ENCODE data around the gene ARHGAP24.

The ARHGAP24 gene

DNA sequence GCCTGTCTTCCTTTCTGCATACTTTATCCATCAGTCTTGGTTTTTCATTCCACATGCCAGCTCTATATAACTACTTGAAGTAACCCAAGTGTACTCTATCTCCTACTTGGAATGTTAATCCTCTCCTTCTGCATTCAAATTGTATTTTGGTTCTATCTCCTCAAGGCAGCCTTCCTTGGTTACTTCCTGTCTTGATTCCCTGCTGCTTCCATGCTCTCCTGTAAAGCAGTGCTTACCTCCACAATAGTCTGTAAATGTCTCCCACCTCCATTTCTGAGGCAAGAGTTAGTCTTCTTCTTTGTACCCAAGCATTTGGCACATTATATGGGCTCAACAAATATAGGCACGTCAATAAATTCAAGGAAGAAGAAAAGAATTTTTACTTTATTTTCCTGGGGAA is 298.4 kb downstream of the ARHGAP24 start:
- H3F3A ChIP-seq (ENCODE audit: insufficient read depth) = no peaks in the 10 kb centered on the region
- no peak overlapping the region for H3K4me2 ChIP-seq (ENCODE audit: low read depth, low read length, poor library complexity, severe bottlenecking)
- H3K9me2 ChIP-seq (replicated peaks; ENCODE audit: insufficient read depth, low read length) = no peaks in the 10 kb centered on the region
- TF ChIP-seq, protein P1, sequence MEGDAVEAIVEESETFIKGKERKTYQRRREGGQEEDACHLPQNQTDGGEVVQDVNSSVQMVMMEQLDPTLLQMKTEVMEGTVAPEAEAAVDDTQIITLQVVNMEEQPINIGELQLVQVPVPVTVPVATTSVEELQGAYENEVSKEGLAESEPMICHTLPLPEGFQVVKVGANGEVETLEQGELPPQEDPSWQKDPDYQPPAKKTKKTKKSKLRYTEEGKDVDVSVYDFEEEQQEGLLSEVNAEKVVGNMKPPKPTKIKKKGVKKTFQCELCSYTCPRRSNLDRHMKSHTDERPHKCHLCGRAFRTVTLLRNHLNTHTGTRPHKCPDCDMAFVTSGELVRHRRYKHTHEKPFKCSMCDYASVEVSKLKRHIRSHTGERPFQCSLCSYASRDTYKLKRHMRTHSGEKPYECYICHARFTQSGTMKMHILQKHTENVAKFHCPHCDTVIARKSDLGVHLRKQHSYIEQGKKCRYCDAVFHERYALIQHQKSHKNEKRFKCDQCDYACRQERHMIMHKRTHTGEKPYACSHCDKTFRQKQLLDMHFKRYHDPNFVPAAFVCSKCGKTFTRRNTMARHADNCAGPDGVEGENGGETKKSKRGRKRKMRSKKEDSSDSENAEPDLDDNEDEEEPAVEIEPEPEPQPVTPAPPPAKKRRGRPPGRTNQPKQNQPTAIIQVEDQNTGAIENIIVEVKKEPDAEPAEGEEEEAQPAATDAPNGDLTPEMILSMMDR (IDR thresholded peaks at IDR 0.05; ENCODE audit: insufficient read depth, low read length, poor library complexity, severe bottlenecking) = no peak
- no peak for TF ChIP-seq EZH2phosphoT487 (conservative IDR thresholded peaks at IDR 0.05; ENCODE audit: low read length)
- H3K9me3 ChIP-seq (ENCODE audit: insufficient read depth, low read length) = no peaks in the 10 kb centered on the region
- no peaks in the 10 kb centered on the region for H3K36me3 ChIP-seq (ENCODE audit: low read length)
- no peak overlapping the region for H3K4me3 ChIP-seq (ENCODE audit: insufficient read depth, low read length, poor library complexity, severe bottlenecking)
- H3K9ac ChIP-seq (ENCODE audit: low read length) = no peak overlapping the region
- no peaks in the 10 kb centered on the region for H4K20me1 ChIP-seq (ENCODE audit: low read depth, low read length)
- H3K79me2 ChIP-seq (ENCODE audit: insufficient read depth, low read length) = no peaks in the 10 kb centered on the region
- H3K27me3 ChIP-seq (ENCODE audit: low read length) = no peaks in the 10 kb centered on the region
- no peak overlapping the region for H2AFZ ChIP-seq (ENCODE audit: low read depth, low read length, severe bottlenecking)
- H3K27ac ChIP-seq (ENCODE audit: low read depth, low read length) = no peak overlapping the region

DNA sequence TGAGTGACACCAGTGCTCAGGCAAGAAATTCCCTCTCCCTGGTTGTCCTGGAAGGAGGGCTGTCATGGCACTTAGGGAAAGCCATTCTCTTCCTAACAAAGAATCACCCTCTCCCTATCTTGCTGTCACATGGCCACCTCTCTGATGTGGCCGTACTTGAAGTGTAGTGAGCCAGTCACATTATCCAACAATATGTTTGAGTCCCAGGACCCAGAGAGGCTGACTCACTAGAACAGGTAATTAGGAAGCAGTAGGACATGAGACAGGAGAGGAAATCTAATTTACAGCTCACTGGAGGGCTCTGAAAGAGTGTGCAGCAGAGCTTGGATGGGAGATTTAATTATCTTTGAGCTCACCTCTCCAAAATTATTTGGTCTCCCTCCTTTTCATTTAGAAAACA is 299.1 kb downstream of the ARHGAP24 start:
- Histone ChIP-seq H3F3A (ENCODE audit: insufficient read depth) (peaks cover 4% of the 10 kb centered on the region; the same call in 1 of the 2 replicates), H3K9ac (ENCODE audit: low read length) (no peak overlapping the region), H3K4me3 (ENCODE audit: insufficient read depth, low read length, poor library complexity, severe bottlenecking) (no peak overlapping the region), H3K27me3 (ENCODE audit: low read length) (no peaks in the 10 kb centered on the region), H4K20me1 (ENCODE audit: low read depth, low read length) (no peaks in the 10 kb centered on the region), H2AFZ (ENCODE audit: low read depth, low read length, severe bottlenecking) (no peak overlapping the region), H3K9me2 (replicated peaks; ENCODE audit: insufficient read depth, low read length) (no peaks in the 10 kb centered on the region), H3K79me2 (ENCODE audit: insufficient read depth, low read length) (no peaks in the 10 kb centered on the region), H3K4me2 (ENCODE audit: low read depth, low read length, poor library complexity, severe bottlenecking) (no peak overlapping the region), H3K27ac (ENCODE audit: low read depth, low read length) (no peak overlapping the region), H3K9me3 (ENCODE audit: insufficient read depth, low read length) (no peaks in the 10 kb centered on the region), H3K36me3 (ENCODE audit: low read length) (no peaks in the 10 kb centered on the region)
- TF ChIP-seq, protein P1 (IDR thresholded peaks at IDR 0.05; ENCODE audit: insufficient read depth, low read length, poor library complexity, severe bottlenecking) = no peak
- no peak for TF ChIP-seq EZH2phosphoT487 (conservative IDR thresholded peaks at IDR 0.05; ENCODE audit: low read length)

DNA sequence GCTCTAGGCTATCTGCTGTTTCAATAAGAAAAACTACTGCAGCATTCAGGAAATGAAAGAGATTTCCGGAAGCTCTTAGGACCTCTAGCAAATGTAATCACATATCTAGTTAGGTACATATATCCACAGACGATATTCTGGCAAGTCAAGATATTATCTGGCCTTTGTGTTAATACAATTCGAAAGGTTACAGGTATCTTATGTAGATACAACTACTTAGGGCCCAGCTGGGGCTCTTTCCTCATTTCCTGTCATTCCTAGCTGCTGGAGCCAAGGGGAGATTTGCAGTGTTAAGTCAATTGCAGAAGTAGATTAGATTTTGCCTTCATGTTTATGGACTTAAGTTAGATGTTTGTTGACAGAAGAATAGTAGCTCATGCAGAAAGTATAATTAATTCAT is 299.5 kb downstream of the ARHGAP24 start:
- Histone ChIP-seq H4K20me1 (ENCODE audit: low read depth, low read length) (no peaks in the 10 kb centered on the region), H3K4me2 (ENCODE audit: low read depth, low read length, poor library complexity, severe bottlenecking) (no peak overlapping the region)

More for the DNA sequence above, 299.5 kb downstream of the ARHGAP24 start:
- Histone ChIP-seq H3K27me3 (ENCODE audit: low read length) (no peaks in the 10 kb centered on the region), H3K9me3 (ENCODE audit: insufficient read depth, low read length) (no peaks in the 10 kb centered on the region), H3K4me3 (ENCODE audit: insufficient read depth, low read length, poor library complexity, severe bottlenecking) (no peak overlapping the region), H3K36me3 (ENCODE audit: low read length) (no peaks in the 10 kb centered on the region), H3K9me2 (replicated peaks; ENCODE audit: insufficient read depth, low read length) (no peaks in the 10 kb centered on the region), H2AFZ (ENCODE audit: low read depth, low read length, severe bottlenecking) (no peak overlapping the region), H3K9ac (ENCODE audit: low read length) (no peak overlapping the region), H3K79me2 (ENCODE audit: insufficient read depth, low read length) (no peaks in the 10 kb centered on the region), H3F3A (ENCODE audit: insufficient read depth) (peaks cover 4% of the 10 kb centered on the region; the same call in 1 of the 2 replicates), H3K27ac (ENCODE audit: low read depth, low read length) (no peak overlapping the region)
- TF ChIP-seq EZH2phosphoT487 (conservative IDR thresholded peaks at IDR 0.05; ENCODE audit: low read length) = no peak
- TF ChIP-seq, protein P1 (IDR thresholded peaks at IDR 0.05; ENCODE audit: insufficient read depth, low read length, poor library complexity, severe bottlenecking) = no peak
